ENCODE results near the gene EID2. TPM values are rescaled to one million over a fixed set of nuclear protein-coding genes. Genes with fewer than 3 reads are reported as not detected.
A peak's percentile ranks its signal among the peaks of the same experiment; 100 is the strongest.

The EID2 gene
- total RNA-seq, 1 donor from 2014 or later, result 11.6 TPM

DNA sequence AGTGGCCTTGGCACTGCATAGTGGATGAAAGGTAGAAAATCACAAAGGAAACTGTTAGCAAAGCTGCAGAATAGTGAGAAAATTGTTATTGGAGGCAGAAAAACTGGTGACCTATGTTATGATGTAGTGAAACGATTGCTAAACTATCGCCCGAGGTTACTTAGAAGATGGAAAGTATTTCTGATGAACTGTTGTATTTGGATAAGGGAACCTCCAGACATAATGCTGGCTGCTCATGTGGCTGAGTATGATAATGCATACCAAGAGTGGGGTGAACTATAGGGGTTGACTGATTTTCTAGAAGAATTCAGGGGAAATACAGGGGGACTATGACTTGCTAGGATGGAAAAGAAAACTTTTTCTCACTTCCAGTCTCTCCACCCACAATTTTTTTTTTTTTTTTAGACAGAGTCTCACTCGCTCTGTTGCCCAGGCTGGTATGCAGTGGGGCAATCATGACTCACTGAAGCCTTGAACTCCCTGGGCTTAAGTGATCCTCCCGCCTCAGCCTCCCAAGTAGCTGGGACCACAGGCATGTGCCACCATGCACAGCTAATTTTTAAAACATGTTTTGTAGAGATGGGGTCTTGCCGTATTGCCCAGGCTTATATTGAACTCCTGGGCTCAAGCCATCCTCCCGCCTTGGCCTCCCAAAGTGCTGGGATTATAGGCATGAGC, 4.4 kb upstream of the EID2 start:
- Histone ChIP-seq H3K27me3 (ENCODE audit: control insufficient read depth, insufficient read depth, low read length) (no peaks in the 10 kb centered on the region), H3K36me3 (ENCODE audit: control insufficient read depth, insufficient read depth, low read length) (no peaks in the 10 kb centered on the region), H3K4me3 (ENCODE audit: low read depth, low read length) (no peak overlapping the region)
- no peak for DNase-seq (ENCODE audit: low read depth)
- TF ChIP-seq, protein P1, sequence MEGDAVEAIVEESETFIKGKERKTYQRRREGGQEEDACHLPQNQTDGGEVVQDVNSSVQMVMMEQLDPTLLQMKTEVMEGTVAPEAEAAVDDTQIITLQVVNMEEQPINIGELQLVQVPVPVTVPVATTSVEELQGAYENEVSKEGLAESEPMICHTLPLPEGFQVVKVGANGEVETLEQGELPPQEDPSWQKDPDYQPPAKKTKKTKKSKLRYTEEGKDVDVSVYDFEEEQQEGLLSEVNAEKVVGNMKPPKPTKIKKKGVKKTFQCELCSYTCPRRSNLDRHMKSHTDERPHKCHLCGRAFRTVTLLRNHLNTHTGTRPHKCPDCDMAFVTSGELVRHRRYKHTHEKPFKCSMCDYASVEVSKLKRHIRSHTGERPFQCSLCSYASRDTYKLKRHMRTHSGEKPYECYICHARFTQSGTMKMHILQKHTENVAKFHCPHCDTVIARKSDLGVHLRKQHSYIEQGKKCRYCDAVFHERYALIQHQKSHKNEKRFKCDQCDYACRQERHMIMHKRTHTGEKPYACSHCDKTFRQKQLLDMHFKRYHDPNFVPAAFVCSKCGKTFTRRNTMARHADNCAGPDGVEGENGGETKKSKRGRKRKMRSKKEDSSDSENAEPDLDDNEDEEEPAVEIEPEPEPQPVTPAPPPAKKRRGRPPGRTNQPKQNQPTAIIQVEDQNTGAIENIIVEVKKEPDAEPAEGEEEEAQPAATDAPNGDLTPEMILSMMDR (IDR thresholded peaks at IDR 0.05; ENCODE audit: insufficient read depth, low read length, poor library complexity, severe bottlenecking), result no peak

DNA sequence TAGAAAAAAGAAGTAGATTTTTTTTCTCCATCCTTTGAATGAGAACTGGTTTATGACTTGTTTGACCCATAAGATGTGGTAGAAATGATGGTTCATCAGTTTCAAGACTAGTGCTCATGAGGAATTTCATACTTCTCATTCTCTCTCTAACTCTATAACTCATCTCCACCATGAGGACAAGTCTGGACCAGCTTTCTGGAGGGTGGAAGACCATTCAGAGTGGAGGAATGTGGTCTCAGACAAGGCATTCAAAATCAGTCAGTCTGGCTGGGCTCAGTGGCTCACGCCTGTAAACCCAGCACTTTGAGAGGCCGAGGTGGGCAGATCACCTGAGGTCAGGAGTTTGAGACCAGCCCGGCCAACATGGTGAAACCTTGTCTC, 3.5 kb upstream of the EID2 start:
- TF ChIP-seq, protein P1 (IDR thresholded peaks at IDR 0.05; ENCODE audit: insufficient read depth, low read length, poor library complexity, severe bottlenecking), result no peak
- H3K4me3 ChIP-seq (ENCODE audit: low read depth, low read length), result no peak overlapping the region
- H3K27me3 ChIP-seq (ENCODE audit: control insufficient read depth, insufficient read depth, low read length), result no peaks in the 10 kb centered on the region
- no peaks in the 10 kb centered on the region for H3K36me3 ChIP-seq (ENCODE audit: control insufficient read depth, insufficient read depth, low read length)
- no peak for DNase-seq (ENCODE audit: low read depth)

DNA sequence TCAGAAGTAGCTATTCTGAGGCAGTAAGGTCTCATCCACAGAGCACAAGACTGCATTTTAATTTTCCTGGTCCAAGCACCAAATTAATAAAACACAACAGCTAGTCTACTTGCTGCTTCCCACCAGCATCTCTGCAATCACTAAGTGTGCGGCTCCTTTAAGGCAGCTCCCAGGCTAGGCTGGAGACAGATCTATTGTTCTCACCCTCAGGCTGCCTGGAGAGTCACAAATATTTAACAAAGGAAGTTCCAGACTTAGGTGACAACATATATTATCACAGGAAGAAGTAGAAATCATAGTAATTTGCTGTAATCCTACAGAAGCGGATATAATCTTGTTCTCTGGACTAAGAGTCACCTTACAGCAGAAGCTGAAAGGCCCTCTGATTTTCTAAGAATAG, 2.2 kb upstream of the EID2 start:
- TF ChIP-seq, protein P1 (IDR thresholded peaks at IDR 0.05; ENCODE audit: insufficient read depth, low read length, poor library complexity, severe bottlenecking), result no peak
- no peaks in the 10 kb centered on the region for H3K27me3 ChIP-seq (ENCODE audit: control insufficient read depth, insufficient read depth, low read length)
- H3K36me3 ChIP-seq (ENCODE audit: control insufficient read depth, insufficient read depth, low read length), result no peaks in the 10 kb centered on the region
- no peak overlapping the region for H3K4me3 ChIP-seq (ENCODE audit: low read depth, low read length)
- no peak for DNase-seq (ENCODE audit: low read depth)

DNA sequence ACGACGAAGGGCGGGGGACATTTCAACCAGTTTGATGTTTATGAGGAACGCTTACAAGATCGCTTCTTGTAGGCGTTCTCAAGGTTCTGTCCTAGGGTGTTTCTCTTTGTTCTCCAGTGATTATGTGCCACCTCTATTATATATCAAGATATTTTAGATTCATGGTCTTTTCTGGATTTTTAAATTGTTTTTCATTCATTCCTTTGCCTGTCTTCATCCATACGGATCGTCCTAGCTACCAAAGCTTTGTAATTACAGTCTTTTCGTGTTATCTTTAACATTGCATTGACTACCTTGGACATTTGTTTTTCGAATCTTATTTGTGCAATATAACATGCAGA, 342 bp upstream of the EID2 start:
- Histone ChIP-seq H3K36me3 (ENCODE audit: control insufficient read depth, insufficient read depth, low read length) (no peaks in the 10 kb centered on the region), H3K4me3 (ENCODE audit: low read depth, low read length) (no peak overlapping the region), H3K27me3 (ENCODE audit: control insufficient read depth, insufficient read depth, low read length) (no peaks in the 10 kb centered on the region)
- TF ChIP-seq, protein P1 (IDR thresholded peaks at IDR 0.05; ENCODE audit: insufficient read depth, low read length, poor library complexity, severe bottlenecking), result no peak
- no peak for DNase-seq (ENCODE audit: low read depth)

DNA sequence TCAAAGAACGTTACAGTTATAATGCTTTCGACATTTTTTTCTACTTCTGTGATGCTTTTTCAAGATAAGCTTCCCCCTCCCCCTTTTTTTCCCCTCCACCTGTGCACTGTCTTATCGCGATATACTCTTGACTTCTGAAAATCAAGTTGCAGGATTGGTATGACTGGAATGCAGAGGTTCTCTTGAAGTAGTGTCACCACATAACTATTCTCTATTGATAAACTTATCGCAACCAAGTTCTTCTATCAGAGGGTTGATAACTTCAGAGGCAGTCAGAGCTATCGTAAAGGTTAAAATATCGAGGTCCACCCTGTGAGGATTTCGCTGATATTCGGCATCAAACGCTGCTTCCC, 820 bp downstream of the EID2 start:
- Histone ChIP-seq H3K4me3 (ENCODE audit: low read depth, low read length) (peak overlapping the region; percentile 99), H3K27me3 (ENCODE audit: control insufficient read depth, insufficient read depth, low read length) (no peaks in the 10 kb centered on the region), H3K36me3 (ENCODE audit: control insufficient read depth, insufficient read depth, low read length) (no peaks in the 10 kb centered on the region)
- TF ChIP-seq, protein P1 (IDR thresholded peaks at IDR 0.05; ENCODE audit: insufficient read depth, low read length, poor library complexity, severe bottlenecking), result no peak
- DNase-seq (ENCODE audit: low read depth), result no peak

DNA sequence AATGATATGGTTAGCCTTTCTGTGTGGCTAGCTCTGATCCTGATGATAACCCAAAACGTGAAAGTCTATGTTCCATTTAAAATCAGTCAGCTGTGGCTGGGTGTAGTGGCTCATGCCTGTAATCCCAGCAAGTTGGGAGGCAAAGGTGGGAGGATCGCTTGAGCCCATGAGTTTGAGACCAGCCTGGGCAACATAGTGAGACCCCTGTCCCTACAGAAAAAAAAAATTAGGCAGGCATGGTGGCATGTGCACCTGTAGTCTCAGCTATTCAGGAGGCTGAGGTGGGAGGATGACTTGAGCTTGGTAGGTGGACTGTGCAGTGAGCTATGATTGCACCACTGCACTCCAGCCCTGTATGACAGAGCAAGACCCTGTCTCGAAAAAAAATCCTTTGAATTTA, 6.2 kb downstream of the EID2 start:
- H3K36me3 ChIP-seq (ENCODE audit: control insufficient read depth, insufficient read depth, low read length), result no peaks in the 10 kb centered on the region
- DNase-seq (ENCODE audit: low read depth), result no peak
- H3K27me3 ChIP-seq (ENCODE audit: control insufficient read depth, insufficient read depth, low read length), result no peaks in the 10 kb centered on the region
- TF ChIP-seq, protein P1 (IDR thresholded peaks at IDR 0.05; ENCODE audit: insufficient read depth, low read length, poor library complexity, severe bottlenecking), result no peak
- no peak overlapping the region for H3K4me3 ChIP-seq (ENCODE audit: low read depth, low read length)
